LHCN-M2 (cell line): Measurements from ENCODE around the gene CACNA2D4. TPM values are rescaled to one million over a fixed set of nuclear protein-coding genes. Genes with fewer than 3 reads are reported as not detected.

Source experiments
- DNase-seq: peaks from one replicate; pipeline ENCODE4 v3.0.0-alpha.2; 2012; ENCODE audit warnings: low read depth
- total RNA-seq: library from RNA; depleted of rRNA; stranded (reverse); fragments of >200 nt; gene quantifications from 2 replicates; pipeline ENCODE4 v1.2.3, GENCODE V29; 2014

The CACNA2D4 gene
- total RNA-seq, 1 experiment from 2014 or later, result not detected

- DNase-seq, result no peak
Observed at GRCh38 chr12:1801303-1801975, 117.0 kb downstream of the CACNA2D4 start.

GRCh38 chr12:1800401-1801302 is 117.8 kb downstream of the CACNA2D4 start:
- peak; percentile 43 for DNase-seq

GRCh38 chr12:1799882-1800400 is 118.5 kb downstream of the CACNA2D4 start:
- DNase-seq, result no peak

GRCh38 chr12:1799051-1799881 is 119.2 kb downstream of the CACNA2D4 start:
- DNase-seq, result no peak

- DNase-seq, result no peak
Observed at GRCh38 chr12:1798641-1799020, 119.8 kb downstream of the CACNA2D4 start.

- no peak for DNase-seq
Observed at GRCh38 chr12:1797991-1798640, 120.3 kb downstream of the CACNA2D4 start.

GRCh38 chr12:1797011-1797901 is 121.2 kb downstream of the CACNA2D4 start:
- no peak for DNase-seq

GRCh38 chr12:1796515-1797010 is 121.9 kb downstream of the CACNA2D4 start:
- DNase-seq, result no peak

- peak; percentile 81 for DNase-seq
Observed at GRCh38 chr12:1795785-1796514, 122.5 kb downstream of the CACNA2D4 start.

- no peak for DNase-seq
Observed at GRCh38 chr12:1795221-1795784, 123.1 kb downstream of the CACNA2D4 start.

GRCh38 chr12:1794440-1795090 is 123.9 kb downstream of the CACNA2D4 start:
- no peak for DNase-seq

- no peak for DNase-seq
Observed at GRCh38 chr12:1793426-1794210, 124.8 kb downstream of the CACNA2D4 start.

- no peak for DNase-seq
Observed at GRCh38 chr12:1792406-1792805, 126.0 kb downstream of the CACNA2D4 start.

GRCh38 chr12:1791104-1791841 is 127.2 kb downstream of the CACNA2D4 start:
- peak; percentile 55 for DNase-seq

GRCh38 chr12:1790444-1790843 is 128.0 kb downstream of the CACNA2D4 start:
- no peak for DNase-seq

- DNase-seq, result no peak
Observed at GRCh38 chr12:1787714-1788113, 130.7 kb downstream of the CACNA2D4 start.

- DNase-seq, result no peak
Observed at GRCh38 chr12:1782215-1782614, 136.2 kb downstream of the CACNA2D4 start.
